ENCODE results near the gene PTPRT.

Gene PTPRT

GRCh38 chr20:43189554-43190331 lies at the start of gene PTPRT:
Gene PTPRT, minus strand, starts transcription at chr20:43189906. Its CDS starts 173 bp downstream, at chr20:43189733.
- no peak for DNase-seq (ENCODE audit: low read depth, low spot score)

GRCh38 chr20:43238833-43239232 lies 49.1 kb upstream of the PTPRT start:
- DNase-seq (ENCODE audit: low read depth, low spot score): no peak

GRCh38 chr20:43238266-43238665 lies 48.6 kb upstream of the PTPRT start:
- no peak for DNase-seq (ENCODE audit: low read depth, low spot score)

- DNase-seq (ENCODE audit: low read depth, low spot score): no peak
Measured at GRCh38 chr20:43237651-43238168, 48.0 kb upstream of the PTPRT start.

- no peak for DNase-seq (ENCODE audit: low read depth, low spot score)
Measured at GRCh38 chr20:43235998-43236397, 46.3 kb upstream of the PTPRT start.

GRCh38 chr20:43231829-43232228 lies 42.1 kb upstream of the PTPRT start:
- no peak for DNase-seq (ENCODE audit: low read depth, low spot score)

- no peak for DNase-seq (ENCODE audit: low read depth, low spot score)
Measured at GRCh38 chr20:43229696-43230095, 40.0 kb upstream of the PTPRT start.

- no peak for DNase-seq (ENCODE audit: low read depth, low spot score)
Measured at GRCh38 chr20:43220612-43221011, 30.9 kb upstream of the PTPRT start.

- no peak for DNase-seq (ENCODE audit: low read depth, low spot score)
Measured at GRCh38 chr20:43210901-43211300, 21.2 kb upstream of the PTPRT start.

- DNase-seq (ENCODE audit: low read depth, low spot score): no peak
Measured at GRCh38 chr20:43209831-43210230, 20.1 kb upstream of the PTPRT start.

- DNase-seq (ENCODE audit: low read depth, low spot score): no peak
Measured at GRCh38 chr20:43205699-43206098, 16.0 kb upstream of the PTPRT start.

- DNase-seq (ENCODE audit: low read depth, low spot score): no peak
Measured at GRCh38 chr20:43202100-43202499, 12.4 kb upstream of the PTPRT start.

GRCh38 chr20:43198607-43199006 lies 8.9 kb upstream of the PTPRT start:
- DNase-seq (ENCODE audit: low read depth, low spot score): no peak

- DNase-seq (ENCODE audit: low read depth, low spot score): no peak
Measured at GRCh38 chr20:43196243-43196642, 6.5 kb upstream of the PTPRT start.

GRCh38 chr20:43194137-43194536 lies 4.4 kb upstream of the PTPRT start:
- no peak for DNase-seq (ENCODE audit: low read depth, low spot score)

GRCh38 chr20:43193443-43193842 lies 3.7 kb upstream of the PTPRT start:
- DNase-seq (ENCODE audit: low read depth, low spot score): no peak

- no peak for DNase-seq (ENCODE audit: low read depth, low spot score)
Measured at GRCh38 chr20:43191946-43192863, 2.5 kb upstream of the PTPRT start.

GRCh38 chr20:43191143-43191542 lies 1.4 kb upstream of the PTPRT start:
- DNase-seq (ENCODE audit: low read depth, low spot score): no peak

- DNase-seq (ENCODE audit: low read depth, low spot score): no peak
Measured at GRCh38 chr20:43190332-43190953, 737 bp upstream of the PTPRT start.

GRCh38 chr20:43188861-43189553 lies 699 bp downstream of the PTPRT start:
- DNase-seq (ENCODE audit: low read depth, low spot score): no peak

- no peak for DNase-seq (ENCODE audit: low read depth, low spot score)
Measured at GRCh38 chr20:43188234-43188653, 1.5 kb downstream of the PTPRT start.
